Activated CD8-positive, alpha-beta memory T cell treated with anti-CD3 and anti-CD28 coated beads, Interleukin-2, amount 50 U/mL, for 1 hour (primary cell): Measurements from ENCODE around the gene CBARP.
"Not testable (repeated sequence)": the region's sequence is repeated elsewhere in the genome, so short reads cannot be mapped to it uniquely, and the experiment has no call there.

Source experiments
- DNase-seq: peaks from one replicate; pipeline ENCODE4 v3.0.0-alpha.2; 2020; ENCODE audit errors: extremely low read depth

The CBARP gene

DNA sequence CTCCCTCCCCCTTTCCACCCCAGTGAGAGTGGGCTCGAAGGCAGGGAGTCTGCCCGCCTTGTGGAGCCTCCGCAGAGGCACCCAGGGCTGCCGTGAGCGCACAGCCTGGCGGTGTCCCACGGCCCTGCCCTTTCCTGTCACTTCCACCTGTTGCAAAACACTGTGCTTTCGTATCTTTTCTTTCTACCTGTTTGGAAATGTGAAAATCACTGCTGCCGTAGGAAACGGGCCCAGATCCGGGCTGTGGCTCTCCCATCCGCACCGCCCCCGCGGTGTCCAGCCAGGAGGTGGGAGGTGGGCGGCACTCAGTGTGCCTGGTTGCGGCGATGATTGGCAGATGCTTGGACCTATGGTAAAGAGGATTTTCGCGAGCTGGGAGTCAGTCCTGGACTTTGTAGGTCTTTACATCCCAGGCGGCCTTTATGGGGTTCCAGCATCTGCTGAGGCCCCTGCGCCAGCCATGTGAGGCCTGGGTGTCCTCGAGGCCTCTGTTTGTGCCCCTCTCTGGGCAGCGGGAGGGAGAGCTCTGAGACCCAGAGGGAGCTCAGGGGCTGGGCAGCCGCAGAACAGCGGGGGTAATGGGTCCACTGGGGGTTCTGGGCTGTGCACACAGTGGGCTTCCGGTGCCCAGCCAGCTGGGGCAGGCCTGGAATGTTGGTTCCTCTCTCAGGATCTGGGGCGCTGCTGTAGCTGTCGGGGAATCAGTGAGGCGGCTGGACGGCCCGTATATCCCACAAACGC lies 26.1 kb downstream of the CBARP start:
- no peak for DNase-seq

DNA sequence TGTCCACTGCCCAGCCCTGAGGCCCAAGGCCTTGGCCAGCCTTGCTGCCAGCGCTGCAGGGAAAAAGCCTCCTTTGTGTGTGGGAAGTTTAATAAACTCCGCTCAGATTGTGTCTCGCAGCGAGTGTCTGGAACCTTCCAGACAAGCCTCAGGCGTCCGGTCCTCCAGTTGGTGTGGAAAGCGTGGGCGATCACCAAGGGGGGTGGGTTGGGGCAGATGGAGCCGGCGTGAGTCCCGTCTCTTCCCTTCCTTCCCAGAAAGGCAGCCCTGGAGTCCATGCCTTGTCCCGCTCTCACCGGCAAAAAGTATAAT lies 27.6 kb downstream of the CBARP start:
- DNase-seq, result no peak

DNA sequence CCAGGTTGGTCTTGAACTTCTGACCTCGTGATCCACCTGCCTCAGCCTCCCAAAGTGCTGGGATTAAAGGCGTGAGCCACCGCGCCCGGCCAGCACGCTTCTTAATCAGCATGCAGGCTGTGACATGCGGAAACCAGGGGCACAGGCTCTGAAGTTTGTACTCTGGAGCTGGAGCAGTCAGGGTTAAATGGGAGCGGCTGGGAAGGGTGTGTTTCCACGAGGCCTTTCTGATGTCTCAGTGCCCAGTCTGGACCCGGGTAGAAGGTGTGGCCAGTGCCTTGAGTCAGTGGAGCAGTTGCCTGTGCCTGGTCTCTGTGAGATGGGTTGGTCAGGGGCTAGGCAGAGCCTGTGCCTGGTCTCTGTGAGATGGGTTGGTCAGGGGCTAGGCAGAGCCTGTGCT lies 29.0 kb downstream of the CBARP start:
- DNase-seq, result not testable (repeated sequence)

DNA sequence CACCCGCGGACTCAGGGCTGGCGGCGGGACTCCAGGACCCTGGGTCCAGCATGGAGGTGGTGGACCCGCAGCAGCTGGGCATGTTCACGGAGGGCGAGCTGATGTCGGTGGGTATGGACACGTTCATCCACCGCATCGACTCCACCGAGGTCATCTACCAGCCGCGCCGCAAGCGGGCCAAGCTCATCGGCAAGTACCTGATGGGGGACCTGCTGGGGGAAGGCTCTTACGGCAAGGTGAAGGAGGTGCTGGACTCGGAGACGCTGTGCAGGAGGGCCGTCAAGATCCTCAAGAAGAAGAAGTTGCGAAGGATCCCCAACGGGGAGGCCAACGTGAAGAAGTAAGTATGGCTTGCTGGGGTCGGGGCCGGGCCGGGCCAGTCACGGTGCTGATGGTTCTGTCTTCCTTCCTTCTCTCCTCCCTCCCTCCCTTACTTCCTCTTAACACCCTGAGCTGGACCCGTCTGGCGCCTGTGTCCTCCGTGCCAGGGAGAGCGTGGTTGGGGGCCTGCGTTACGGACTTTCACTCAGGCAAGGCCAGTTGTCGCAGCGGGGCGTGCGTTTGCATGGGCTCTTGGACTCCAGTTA lies 30.8 kb downstream of the CBARP start:
- no peak for DNase-seq

DNA sequence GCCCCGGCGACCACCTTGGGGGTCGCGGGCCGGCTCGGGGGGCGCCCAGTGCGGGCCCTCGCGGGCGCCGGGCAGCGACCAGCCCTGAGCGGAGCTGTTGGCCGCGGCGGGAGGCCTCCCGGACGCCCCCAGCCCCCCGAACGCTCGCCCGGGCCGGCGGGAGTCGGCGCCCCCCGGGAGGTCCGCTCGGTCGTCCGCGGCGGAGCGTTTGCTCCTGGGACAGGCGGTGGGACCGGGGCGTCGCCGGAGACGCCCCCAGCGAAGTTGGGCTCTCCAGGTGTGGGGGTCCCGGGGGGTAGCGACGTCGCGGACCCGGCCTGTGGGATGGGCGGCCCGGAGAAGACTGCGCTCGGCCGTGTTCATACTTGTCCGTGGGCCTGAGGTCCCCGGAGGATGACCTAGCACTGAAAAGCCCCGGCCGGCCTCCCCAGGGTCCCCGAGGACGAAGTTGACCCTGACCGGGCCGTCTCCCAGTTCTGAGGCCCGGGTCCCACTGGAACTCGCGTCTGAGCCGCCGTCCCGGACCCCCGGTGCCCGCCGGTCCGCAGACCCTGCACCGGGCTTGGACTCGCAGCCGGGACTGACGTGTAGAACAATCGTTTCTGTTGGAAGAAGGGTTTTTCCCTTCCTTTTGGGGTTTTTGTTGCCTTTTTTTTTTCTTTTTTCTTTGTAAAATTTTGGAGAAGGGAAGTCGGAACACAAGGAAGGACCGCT lies 31.5 kb downstream of the CBARP start:
- no peak for DNase-seq

DNA sequence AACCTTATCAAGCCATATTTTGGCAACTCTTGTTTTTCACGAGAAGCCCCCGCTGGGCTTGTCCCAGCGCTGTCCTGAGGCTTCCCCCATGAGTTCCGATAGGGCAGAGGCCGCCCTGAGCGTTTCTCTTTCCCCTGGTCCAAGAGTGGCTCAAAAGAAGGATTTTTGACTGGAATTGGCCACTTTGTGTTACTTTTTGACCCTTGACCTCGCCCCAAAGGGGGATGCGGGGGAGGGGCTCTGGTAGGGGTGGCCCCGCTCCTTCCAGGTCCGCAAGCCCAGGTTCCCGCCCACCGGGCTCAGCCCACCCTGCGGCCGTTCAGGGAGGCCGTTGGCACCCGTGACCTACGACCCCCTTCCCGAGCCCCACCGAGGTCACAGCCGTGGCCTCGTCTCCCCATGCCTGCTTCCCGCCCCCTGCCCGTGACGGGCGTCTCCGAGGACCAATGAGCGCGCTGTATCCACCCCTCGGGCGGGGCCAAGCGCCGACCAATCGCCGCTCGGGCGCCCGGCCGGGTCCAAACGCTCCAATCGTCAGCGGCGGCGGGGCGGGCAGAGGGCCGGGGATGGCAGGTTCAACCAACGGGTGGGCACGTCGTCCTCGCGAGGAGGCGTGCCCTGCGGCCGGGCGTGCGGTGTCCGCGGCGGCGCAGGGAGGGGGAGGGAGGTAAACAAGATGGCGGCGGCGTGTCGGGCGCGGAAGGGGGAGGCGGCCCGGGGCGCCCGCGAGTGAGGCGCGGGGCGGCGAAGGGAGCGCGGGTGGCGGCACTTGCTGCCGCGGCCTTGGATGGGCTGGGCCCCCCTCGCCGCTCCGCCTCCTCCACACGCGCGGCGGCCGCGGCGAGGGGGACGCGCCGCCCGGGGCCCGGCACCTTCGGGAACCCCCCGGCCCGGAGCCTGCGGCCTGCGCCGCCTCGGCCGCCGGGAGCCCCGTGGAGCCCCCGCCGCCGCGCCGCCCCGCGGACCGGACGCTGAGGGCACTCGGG lies 32.4 kb downstream of the CBARP start, which contains the start of gene STK11:
TSS of gene STK11 (plus strand) at position 665 of the 986 bp plus-strand sequence. CDS start 1,136 bp downstream, outside the sequence.
- DNase-seq, result peak; percentile 97

DNA sequence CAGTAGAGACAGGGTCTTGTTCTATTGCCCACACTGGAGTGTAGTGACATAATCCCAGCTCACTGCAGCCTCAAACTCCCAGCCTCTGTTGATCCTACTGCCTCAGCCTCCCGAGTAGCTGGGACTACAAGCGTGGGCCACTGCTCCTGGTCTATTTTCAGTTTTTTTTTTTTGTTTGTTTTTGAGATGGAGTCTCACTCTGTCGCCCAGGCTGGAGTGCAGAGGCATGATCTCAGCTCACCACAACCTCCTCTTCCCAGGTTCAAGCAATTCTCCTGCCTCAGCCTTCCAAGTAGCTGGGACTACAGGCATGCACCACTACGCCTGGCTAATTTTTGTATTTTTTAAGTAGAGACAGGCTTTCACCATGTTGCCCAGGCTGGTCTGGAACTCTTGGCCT lies 37.2 kb downstream of the CBARP start:
- not testable (repeated sequence) for DNase-seq

DNA sequence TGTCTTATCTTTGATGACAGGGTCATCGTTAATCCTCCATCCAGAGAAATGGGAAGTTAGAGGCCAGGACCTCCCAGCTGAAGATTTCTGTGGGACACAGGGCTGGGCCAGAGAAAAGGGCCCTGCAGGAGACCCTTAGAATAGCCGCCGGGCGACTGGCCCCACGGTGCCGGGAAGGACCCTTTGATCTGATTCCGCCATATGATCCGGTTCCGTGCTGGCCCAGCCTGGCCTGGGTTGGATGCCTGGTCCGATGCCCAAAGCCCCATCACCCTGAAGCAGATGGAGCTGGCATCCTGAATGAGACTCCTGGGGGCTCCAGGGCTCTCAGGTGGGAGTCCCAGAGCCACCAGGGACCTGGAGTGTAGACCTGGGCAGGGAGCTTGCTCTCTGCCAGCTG lies 38.3 kb downstream of the CBARP start:
- DNase-seq, result no peak

DNA sequence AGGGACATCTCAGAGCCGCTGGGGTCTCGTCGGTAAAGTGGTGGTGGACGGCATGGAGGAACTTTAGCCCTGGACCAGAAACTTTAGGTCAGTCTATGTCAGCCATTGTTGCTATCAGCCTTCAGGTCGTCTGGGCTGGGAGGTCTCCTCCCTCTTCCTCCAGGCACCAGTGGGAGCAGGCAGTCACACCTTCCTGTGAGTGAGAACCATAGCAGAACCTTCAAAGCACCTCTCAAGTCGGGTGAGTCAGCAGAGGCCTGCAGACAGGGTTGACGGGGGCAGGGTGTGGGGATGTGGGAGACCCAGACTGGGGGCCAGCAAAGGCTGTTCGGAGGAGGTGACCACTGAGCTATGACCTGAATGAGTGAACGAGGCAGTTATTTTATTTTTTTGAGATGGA lies 48.4 kb downstream of the CBARP start:
- DNase-seq, result no peak

DNA sequence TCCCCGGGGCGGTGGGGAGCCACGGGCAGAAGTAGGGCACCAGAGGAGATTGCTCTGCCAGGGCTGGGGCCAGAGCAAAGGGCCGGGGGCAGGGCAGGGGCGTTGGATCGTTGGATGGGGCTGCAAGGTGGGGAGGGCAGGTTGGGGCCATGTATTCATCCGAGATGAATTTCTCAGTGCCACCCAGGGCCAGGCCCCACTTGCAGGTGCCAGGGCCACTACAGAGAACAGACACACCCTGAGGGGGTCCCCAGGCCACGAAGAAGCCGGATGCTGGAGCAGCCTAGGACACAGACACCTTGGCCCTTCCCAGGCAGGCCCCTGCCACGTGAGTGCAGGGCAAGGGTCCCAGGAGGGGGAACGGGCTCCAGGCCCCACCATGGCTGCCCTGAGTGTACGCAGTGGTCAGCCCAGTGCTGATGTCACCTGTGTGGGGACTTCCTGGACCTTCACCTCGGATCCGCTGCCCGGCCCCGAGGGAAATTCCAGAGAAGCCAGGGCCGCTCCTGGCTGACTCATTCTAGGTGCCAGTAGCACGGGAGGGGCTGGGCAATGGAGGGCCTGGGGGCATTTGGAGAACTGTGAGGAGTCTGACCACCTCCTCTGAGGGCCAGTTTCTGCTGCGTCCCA lies 54.1 kb downstream of the CBARP start:
- DNase-seq, result no peak

DNA sequence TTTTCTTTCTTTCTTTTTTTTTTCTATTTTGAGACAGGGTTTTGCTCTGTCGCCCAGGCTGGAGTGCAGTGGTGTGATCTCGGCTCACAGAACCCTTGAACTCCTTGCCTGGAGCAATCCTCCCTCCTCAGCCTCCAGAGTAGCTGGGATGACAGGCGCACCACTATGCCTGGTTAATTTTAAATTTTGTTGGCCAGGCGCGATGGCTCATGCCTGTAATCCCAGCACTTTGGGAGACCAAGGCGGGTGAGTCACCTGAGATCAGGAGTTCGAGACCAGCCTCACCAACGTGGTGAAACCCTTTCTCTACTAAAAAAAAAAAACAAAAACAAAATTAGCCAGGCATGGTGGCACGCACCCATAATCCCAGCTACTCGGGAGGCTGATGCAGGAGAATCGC lies 55.1 kb downstream of the CBARP start:
- no peak for DNase-seq

DNA sequence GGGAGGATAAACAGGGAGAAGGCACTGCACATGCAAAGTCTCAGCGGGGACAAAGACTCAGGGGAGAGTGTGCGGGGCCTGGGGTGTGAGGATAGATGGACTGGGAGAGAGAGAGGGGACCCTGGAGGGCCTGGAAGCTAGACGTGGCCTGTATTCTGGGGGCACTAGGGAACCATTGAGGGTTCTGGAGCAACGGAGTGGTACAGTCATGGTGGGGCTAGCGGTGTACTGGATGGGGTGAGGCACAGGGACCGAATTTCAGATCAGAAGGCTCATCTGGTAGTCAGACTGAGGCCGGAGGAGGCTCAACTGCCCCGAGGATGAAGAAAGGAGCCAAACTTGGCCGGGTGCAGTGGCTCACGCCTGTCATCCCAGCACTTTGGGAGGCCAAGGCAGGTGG lies 55.7 kb downstream of the CBARP start:
- DNase-seq, result no peak

DNA sequence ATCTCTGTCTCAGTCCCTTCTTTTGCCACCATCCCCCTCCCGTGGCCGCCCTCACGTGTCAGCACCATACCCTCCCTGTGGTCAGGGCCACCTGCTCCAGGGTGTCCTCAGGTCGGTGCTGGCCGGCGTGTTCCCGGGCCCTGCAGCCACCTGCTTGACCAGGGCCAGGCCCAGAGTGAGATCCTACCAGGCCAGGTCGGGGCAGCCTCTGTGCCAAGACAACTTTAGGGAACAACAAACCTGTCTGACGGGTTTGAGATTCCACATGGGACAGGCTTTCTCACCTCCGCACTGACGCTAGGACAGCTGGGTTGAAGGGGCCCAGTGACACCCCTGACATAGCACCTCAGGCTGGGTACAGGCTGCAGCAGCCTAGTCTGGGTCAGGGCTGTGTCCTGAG lies 56.2 kb downstream of the CBARP start:
- no peak for DNase-seq
